ENCODE results near the gene UBR3.

The UBR3 gene

DNA sequence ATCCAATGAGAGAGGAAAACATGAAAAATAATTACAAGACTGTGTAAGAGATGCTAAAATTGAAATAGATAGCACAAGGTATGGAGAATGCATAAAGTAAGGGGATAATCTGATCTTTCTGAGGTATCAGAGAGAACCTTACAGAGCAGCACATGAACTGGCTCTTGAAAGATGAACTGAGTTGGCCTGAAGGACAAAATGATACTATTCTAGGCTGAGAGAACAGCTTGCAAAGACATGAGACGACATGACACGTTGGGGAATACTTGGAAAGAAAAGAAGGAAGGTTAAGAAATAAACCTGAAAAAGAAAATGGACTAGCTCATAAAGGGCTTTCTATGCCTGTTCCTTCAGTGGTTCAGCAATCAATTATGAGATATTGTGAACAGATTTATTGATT is 198.0 kb downstream of the UBR3 start:
- DNase-seq (ENCODE audit: insufficient read length, low spot score), result no peak
- TF ChIP-seq POLR2AphosphoS5 (IDR thresholded peaks at IDR 0.05; ENCODE audit: low read depth, low read length) (no peak), POLR2A (IDR thresholded peaks at IDR 0.05; ENCODE audit: low read depth, low read length) (no peak), PAX5 (IDR thresholded peaks at IDR 0.05; ENCODE audit: insufficient read depth, low read length, severe bottlenecking) (no peak), SPI1 (IDR thresholded peaks at IDR 0.05; ENCODE audit: low read depth, low read length) (no peak), TAF1 (IDR thresholded peaks at IDR 0.05; ENCODE audit: low read depth, low read length) (no peak), POU2F2 (IDR thresholded peaks at IDR 0.05; ENCODE audit: low read depth, low read length) (no peak)
- FAIRE-seq, result no peak

DNA sequence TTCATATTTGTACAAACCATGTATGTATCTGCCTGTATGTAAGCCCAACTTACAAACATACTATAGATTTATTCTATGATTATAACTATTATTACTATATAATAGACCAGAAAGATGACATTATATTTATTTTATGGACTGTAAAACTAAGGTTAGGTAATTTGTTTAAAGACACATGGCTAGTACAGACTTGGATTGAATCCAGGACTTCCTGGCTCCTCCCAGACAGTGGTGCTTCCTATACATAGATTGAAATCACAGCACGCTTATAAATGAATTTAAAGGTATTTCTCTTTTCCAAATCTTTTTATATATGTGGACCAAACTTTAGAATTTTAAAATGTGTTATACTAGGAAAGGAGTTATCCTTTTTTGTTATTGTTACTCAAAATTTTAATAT is 199.1 kb downstream of the UBR3 start:
- DNase-seq (ENCODE audit: insufficient read length, low spot score) (no peak), FAIRE-seq (no peak)

DNA sequence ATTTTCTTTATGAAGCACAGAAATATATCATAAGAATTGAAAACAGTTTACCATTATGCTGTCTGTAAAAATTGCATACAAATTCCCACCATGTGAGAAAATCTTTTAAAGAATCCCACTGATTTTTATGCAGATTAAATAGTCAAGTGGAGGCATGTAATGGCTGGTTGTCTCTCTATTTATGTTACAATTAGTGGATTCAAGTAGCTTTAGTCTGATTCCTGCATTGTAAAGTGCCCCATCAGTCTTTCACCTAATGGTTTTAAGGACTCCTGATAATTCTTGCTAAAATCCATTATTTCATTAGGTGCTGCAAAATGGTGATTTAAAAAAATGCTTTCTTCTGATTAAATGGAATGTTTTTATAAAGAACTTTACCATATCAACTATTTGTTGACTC is 202.3 kb downstream of the UBR3 start:
- TF ChIP-seq PAX5 (IDR thresholded peaks at IDR 0.05; ENCODE audit: insufficient read depth, low read length, severe bottlenecking), result no peak
- no peak for TF ChIP-seq SPI1 (IDR thresholded peaks at IDR 0.05; ENCODE audit: low read depth, low read length)
- TF ChIP-seq POLR2A (IDR thresholded peaks at IDR 0.05; ENCODE audit: low read depth, low read length), result no peak
- no peak for TF ChIP-seq POU2F2 (IDR thresholded peaks at IDR 0.05; ENCODE audit: low read depth, low read length)
- no peak for TF ChIP-seq TAF1 (IDR thresholded peaks at IDR 0.05; ENCODE audit: low read depth, low read length)
- TF ChIP-seq POLR2AphosphoS5 (IDR thresholded peaks at IDR 0.05; ENCODE audit: low read depth, low read length), result no peak
- DNase-seq (ENCODE audit: insufficient read length, low spot score) (no peak), FAIRE-seq (no peak)

More for the DNA sequence above, 199.1 kb downstream of the UBR3 start:
- TF ChIP-seq PAX5 (IDR thresholded peaks at IDR 0.05; ENCODE audit: insufficient read depth, low read length, severe bottlenecking) (no peak), POU2F2 (IDR thresholded peaks at IDR 0.05; ENCODE audit: low read depth, low read length) (no peak), TAF1 (IDR thresholded peaks at IDR 0.05; ENCODE audit: low read depth, low read length) (no peak), POLR2AphosphoS5 (IDR thresholded peaks at IDR 0.05; ENCODE audit: low read depth, low read length) (no peak), SPI1 (IDR thresholded peaks at IDR 0.05; ENCODE audit: low read depth, low read length) (no peak), POLR2A (IDR thresholded peaks at IDR 0.05; ENCODE audit: low read depth, low read length) (no peak)

DNA sequence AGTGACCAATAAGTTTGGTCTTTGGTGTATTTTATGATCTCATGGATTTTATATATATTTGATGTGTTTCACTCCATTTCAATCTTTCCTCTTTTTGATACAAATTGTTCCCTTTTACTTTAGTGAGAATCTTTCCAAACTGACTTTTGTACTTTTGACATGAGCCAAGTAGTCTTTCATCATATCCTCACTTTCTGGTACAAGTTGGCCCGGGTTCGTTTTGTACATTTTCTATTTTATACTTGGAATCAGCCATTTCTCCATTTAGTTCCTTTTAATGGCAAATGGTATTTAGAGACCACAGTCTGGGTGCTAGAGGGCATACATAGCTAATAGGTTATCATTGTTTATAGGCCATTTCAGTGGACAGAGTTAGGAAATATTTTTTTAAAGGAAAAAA is 202.8 kb downstream of the UBR3 start:
- FAIRE-seq (no peak), DNase-seq (ENCODE audit: insufficient read length, low spot score) (no peak)
- TF ChIP-seq SPI1 (IDR thresholded peaks at IDR 0.05; ENCODE audit: low read depth, low read length), result no peak
- no peak for TF ChIP-seq TAF1 (IDR thresholded peaks at IDR 0.05; ENCODE audit: low read depth, low read length)
- no peak for TF ChIP-seq POLR2A (IDR thresholded peaks at IDR 0.05; ENCODE audit: low read depth, low read length)

DNA sequence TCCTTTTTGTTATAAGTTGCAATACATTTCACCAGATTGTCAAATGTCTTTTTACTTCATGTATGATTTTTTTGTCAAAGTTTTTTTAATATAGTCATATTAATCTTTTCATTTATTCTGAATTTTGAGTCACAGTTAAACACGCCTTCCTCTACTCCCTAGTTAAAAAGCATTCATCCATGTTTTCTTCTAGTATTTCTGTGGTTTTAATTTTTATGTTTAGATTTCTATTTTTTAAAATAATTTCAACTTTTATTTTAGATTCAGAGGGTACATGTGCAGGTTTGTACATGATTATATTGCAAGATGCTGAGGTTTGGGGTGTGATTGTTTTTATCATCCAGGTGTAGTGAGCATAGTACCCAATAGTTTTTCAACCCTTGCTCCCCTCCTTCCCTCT is 204.0 kb downstream of the UBR3 start:
- no peak for FAIRE-seq
- no peak for DNase-seq (ENCODE audit: insufficient read length, low spot score)

DNA sequence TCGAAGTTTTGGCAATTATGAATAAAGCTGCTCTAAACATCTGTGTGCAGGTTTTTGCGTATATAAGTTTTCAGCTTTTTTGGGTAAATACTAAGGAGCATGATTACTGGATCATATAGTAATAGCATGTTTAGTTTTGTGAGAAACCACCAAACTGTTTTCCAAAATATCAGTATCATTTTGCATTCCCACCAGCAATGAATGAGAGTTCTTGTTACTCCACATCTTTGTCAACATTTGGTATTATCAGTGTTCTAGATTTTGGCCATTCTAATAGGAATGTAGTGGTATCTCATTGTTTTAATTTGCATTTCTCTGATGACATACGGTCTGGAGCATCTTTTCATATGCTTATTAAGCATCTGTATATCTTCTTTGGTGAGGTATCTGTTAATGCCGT is 207.3 kb downstream of the UBR3 start:
- TF ChIP-seq SPI1 (IDR thresholded peaks at IDR 0.05; ENCODE audit: low read depth, low read length), result no peak
- no peak for TF ChIP-seq POU2F2 (IDR thresholded peaks at IDR 0.05; ENCODE audit: low read depth, low read length)
- TF ChIP-seq POLR2AphosphoS5 (IDR thresholded peaks at IDR 0.05; ENCODE audit: low read depth, low read length), result no peak
- FAIRE-seq, result no peak
- DNase-seq (ENCODE audit: insufficient read length, low spot score), result no peak

More for the DNA sequence above, 204.0 kb downstream of the UBR3 start:
- TF ChIP-seq POU2F2 (IDR thresholded peaks at IDR 0.05; ENCODE audit: low read depth, low read length) (no peak), TAF1 (IDR thresholded peaks at IDR 0.05; ENCODE audit: low read depth, low read length) (no peak), PAX5 (IDR thresholded peaks at IDR 0.05; ENCODE audit: insufficient read depth, low read length, severe bottlenecking) (no peak), SPI1 (IDR thresholded peaks at IDR 0.05; ENCODE audit: low read depth, low read length) (no peak), POLR2AphosphoS5 (IDR thresholded peaks at IDR 0.05; ENCODE audit: low read depth, low read length) (no peak), POLR2A (IDR thresholded peaks at IDR 0.05; ENCODE audit: low read depth, low read length) (no peak)

DNA sequence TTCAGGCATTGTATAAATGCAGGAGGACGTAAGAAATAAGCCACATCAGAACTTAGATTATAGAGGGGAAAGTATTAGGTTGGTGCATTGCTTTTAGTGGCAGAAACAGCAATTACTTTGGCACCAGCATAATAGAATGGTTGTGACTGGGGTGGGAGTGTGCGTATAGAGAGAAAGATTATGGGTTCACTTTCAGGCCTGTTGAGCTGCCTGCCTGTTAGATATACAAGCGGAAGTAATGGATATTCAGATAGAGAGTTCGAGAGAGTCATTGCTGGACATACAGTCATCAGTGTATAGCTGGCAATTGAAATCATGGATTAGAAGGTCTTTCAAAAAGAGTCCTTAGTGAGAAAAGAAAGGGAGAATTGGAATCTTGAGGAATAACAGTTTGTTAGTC is 211.5 kb downstream of the UBR3 start:
- FAIRE-seq (no peak), DNase-seq (ENCODE audit: insufficient read length, low spot score) (no peak)

DNA sequence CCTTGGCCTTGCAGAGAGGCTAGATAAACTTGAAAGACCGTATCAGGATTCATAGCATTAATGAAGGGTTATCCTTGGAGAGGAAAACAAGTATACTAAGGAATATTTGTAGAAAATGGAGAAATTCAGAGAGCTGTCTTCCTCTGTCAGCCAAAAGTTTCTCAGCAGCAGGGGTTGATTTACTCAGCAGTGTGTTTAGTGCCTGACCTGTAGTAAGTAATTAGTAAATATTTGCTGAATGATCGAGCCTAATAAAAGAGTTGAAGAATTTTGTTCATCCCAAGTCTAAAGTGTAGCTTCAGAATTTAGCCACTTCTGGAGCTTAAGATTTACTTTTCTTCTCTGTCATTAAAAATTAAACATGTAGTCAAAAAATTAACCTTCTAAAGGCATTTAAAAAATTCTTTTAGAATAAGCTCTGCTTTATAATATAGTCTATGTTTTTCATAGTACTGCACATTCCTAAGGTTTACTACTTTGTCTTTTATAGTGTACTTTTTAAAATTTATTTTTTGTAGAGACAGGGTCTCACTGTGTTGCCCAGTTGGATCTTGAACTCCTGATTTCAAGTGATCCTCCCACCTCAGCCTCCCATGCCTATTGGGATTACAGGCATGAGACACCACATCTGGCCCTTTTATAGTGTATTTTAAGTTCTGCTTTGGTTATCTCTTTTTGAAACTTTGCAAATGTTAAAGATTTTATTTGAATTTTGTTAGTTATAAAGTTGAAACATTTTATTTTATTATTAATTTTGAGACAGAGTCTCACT is 212.3 kb downstream of the UBR3 start:
- DNase-seq (ENCODE audit: insufficient read length, low spot score), result no peak
- TF ChIP-seq POLR2AphosphoS5 (IDR thresholded peaks at IDR 0.05; ENCODE audit: low read depth, low read length) (no peak), PAX5 (IDR thresholded peaks at IDR 0.05; ENCODE audit: insufficient read depth, low read length, severe bottlenecking) (no peak), POLR2A (IDR thresholded peaks at IDR 0.05; ENCODE audit: low read depth, low read length) (no peak), SPI1 (IDR thresholded peaks at IDR 0.05; ENCODE audit: low read depth, low read length) (no peak)
- FAIRE-seq, result no peak

More for the DNA sequence above, 211.5 kb downstream of the UBR3 start:
- TF ChIP-seq SPI1 (IDR thresholded peaks at IDR 0.05; ENCODE audit: low read depth, low read length) (no peak), POLR2AphosphoS5 (IDR thresholded peaks at IDR 0.05; ENCODE audit: low read depth, low read length) (no peak)

DNA sequence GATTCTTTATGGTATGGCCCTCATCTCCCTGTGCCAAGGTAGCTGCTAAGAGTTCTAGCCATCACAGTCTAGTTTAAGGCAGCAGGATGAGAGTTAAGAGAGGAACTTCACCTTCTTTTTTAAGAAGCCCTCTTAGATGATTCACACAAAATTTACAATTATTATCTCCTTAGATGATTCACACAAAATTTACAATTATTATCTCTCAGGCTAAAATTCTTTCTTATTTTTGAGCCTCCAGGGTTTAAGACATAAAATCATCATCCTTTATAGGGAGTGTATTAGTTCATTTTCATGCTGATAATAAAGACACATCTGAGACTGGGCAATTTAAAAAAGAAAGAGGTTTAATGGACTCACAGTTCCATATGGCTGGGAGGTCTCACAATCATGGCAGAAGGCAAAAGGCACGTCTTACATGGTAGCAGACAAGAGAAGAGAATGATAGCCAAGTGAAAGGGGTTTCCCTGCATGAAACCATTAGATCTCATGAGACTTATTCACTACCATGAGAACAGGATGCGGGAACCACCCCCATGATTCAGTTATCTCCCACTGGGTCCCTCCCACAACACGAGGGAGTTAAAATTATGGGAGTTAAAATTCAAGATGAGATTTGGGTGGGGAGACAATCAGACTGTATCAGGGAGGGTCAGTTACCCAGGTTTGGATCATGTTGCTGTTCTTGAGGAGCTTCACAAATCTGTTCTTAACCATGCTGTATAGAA is 217.7 kb downstream of the UBR3 start:
- FAIRE-seq, result no peak
- DNase-seq (ENCODE audit: insufficient read length, low spot score), result no peak
- no peak for TF ChIP-seq TAF1 (IDR thresholded peaks at IDR 0.05; ENCODE audit: low read depth, low read length)
- no peak for TF ChIP-seq POU2F2 (IDR thresholded peaks at IDR 0.05; ENCODE audit: low read depth, low read length)
- no peak for TF ChIP-seq POLR2A (IDR thresholded peaks at IDR 0.05; ENCODE audit: low read depth, low read length)
- TF ChIP-seq POLR2AphosphoS5 (IDR thresholded peaks at IDR 0.05; ENCODE audit: low read depth, low read length), result no peak
- no peak for TF ChIP-seq PAX5 (IDR thresholded peaks at IDR 0.05; ENCODE audit: insufficient read depth, low read length, severe bottlenecking)
- TF ChIP-seq SPI1 (IDR thresholded peaks at IDR 0.05; ENCODE audit: low read depth, low read length), result no peak

Data from GM12891 (cell line).